Measurements from ENCODE around the gene KCNJ6. TPM values are rescaled to one million over a fixed set of nuclear protein-coding genes. Genes with fewer than 3 reads are reported as not detected.

KCNJ6 gene
- total and polyA plus RNA-seq, 2 donors from 2014 or later = 0.06 TPM; not detected in 1

- H3K27ac ChIP-seq (ENCODE audit: low read depth in 2 of 2, low read length in 2 of 2) = no peak overlapping the region
- FAIRE-seq (no peak), DNase-seq (no peak)
- intact Hi-C loops (cut with DNase I) = no loop called here
- no peak overlapping the region for H3K4me3 ChIP-seq (ENCODE audit: low read length in 3 of 3)
- no peaks in the 10 kb centered on the region for H3K36me3 ChIP-seq (ENCODE audit: control insufficient read depth in 2 of 3, insufficient read depth in 3 of 3, low read length in 3 of 3)
- no peak overlapping the region for H3K9ac ChIP-seq (ENCODE audit: low read length in 3 of 3)
- no peaks in the 10 kb centered on the region for H3K9me3 ChIP-seq (ENCODE audit: control insufficient read depth in 2 of 3, insufficient read depth in 1 of 3, low read length in 3 of 3)
- no peaks in the 10 kb centered on the region for H3K4me1 ChIP-seq (ENCODE audit: control insufficient read depth in 2 of 3, insufficient read depth in 2 of 3, low read depth in 1 of 3, low read length in 3 of 3)
- H3K27me3 ChIP-seq (ENCODE audit: control insufficient read depth, insufficient read depth, low read length) = no peaks in the 10 kb centered on the region
- TF ChIP-seq, protein P1, sequence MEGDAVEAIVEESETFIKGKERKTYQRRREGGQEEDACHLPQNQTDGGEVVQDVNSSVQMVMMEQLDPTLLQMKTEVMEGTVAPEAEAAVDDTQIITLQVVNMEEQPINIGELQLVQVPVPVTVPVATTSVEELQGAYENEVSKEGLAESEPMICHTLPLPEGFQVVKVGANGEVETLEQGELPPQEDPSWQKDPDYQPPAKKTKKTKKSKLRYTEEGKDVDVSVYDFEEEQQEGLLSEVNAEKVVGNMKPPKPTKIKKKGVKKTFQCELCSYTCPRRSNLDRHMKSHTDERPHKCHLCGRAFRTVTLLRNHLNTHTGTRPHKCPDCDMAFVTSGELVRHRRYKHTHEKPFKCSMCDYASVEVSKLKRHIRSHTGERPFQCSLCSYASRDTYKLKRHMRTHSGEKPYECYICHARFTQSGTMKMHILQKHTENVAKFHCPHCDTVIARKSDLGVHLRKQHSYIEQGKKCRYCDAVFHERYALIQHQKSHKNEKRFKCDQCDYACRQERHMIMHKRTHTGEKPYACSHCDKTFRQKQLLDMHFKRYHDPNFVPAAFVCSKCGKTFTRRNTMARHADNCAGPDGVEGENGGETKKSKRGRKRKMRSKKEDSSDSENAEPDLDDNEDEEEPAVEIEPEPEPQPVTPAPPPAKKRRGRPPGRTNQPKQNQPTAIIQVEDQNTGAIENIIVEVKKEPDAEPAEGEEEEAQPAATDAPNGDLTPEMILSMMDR (IDR thresholded peaks at IDR 0.05; ENCODE audit: borderline replicate concordance, extremely low read depth, insufficient read depth) = no peak
Observed at GRCh38 chr21:37939838-37940237, 23.6 kb upstream of the KCNJ6 start.

GRCh38 chr21:37939251-37939650 is 23.0 kb upstream of the KCNJ6 start:
- FAIRE-seq = no peak

GRCh38 chr21:37937668-37938067 is 21.4 kb upstream of the KCNJ6 start:
- no peaks in the 10 kb centered on the region for H3K4me1 ChIP-seq (ENCODE audit: control insufficient read depth in 2 of 3, insufficient read depth in 2 of 3, low read depth in 1 of 3, low read length in 3 of 3)
- H3K27me3 ChIP-seq (ENCODE audit: control insufficient read depth, insufficient read depth, low read length) = no peaks in the 10 kb centered on the region
- TF ChIP-seq, protein P1 (IDR thresholded peaks at IDR 0.05; ENCODE audit: borderline replicate concordance, extremely low read depth, insufficient read depth) = no peak
- H3K9me3 ChIP-seq (ENCODE audit: control insufficient read depth in 2 of 3, insufficient read depth in 1 of 3, low read length in 3 of 3) = peaks cover 0 to 9% (median 0%) of the 10 kb centered on the region in 3 donors
- no peak for DNase-seq
- no peak overlapping the region for H3K9ac ChIP-seq (ENCODE audit: low read length in 3 of 3)
- no peak overlapping the region for H3K4me3 ChIP-seq (ENCODE audit: low read length in 3 of 3)
- no peak for FAIRE-seq
- H3K27ac ChIP-seq (ENCODE audit: low read depth in 2 of 2, low read length in 2 of 2) = no peak overlapping the region
- intact Hi-C loops (cut with DNase I) = no loop called here
- H3K36me3 ChIP-seq (ENCODE audit: control insufficient read depth in 2 of 3, insufficient read depth in 3 of 3, low read length in 3 of 3) = no peaks in the 10 kb centered on the region

More at GRCh38 chr21:37939251-37939650, 23.0 kb upstream of the KCNJ6 start:
- Histone ChIP-seq H3K4me3 (ENCODE audit: low read length in 3 of 3) (no peak overlapping the region), H3K9ac (ENCODE audit: low read length in 3 of 3) (no peak overlapping the region), H3K9me3 (ENCODE audit: control insufficient read depth in 2 of 3, insufficient read depth in 1 of 3, low read length in 3 of 3) (no peaks in the 10 kb centered on the region), H3K27ac (ENCODE audit: low read depth in 2 of 2, low read length in 2 of 2) (no peak overlapping the region), H3K4me1 (ENCODE audit: control insufficient read depth in 2 of 3, insufficient read depth in 2 of 3, low read depth in 1 of 3, low read length in 3 of 3) (no peaks in the 10 kb centered on the region), H3K36me3 (ENCODE audit: control insufficient read depth in 2 of 3, insufficient read depth in 3 of 3, low read length in 3 of 3) (no peaks in the 10 kb centered on the region), H3K27me3 (ENCODE audit: control insufficient read depth, insufficient read depth, low read length) (no peaks in the 10 kb centered on the region)
- intact Hi-C loops (cut with DNase I) = no loop called here
- TF ChIP-seq, protein P1 (IDR thresholded peaks at IDR 0.05; ENCODE audit: borderline replicate concordance, extremely low read depth, insufficient read depth) = no peak
- DNase-seq = no peak

Measured in kidney (tissue), 14 donors.